Inflammatory macrophage (primary cell): ENCODE results near the gene RRAGD.

Source experiments
- DNase-seq, 2 donors: peaks; one replicate each; pipeline ENCODE4 v3.0.0-alpha.2; 2020 to 2022

The RRAGD gene

DNA sequence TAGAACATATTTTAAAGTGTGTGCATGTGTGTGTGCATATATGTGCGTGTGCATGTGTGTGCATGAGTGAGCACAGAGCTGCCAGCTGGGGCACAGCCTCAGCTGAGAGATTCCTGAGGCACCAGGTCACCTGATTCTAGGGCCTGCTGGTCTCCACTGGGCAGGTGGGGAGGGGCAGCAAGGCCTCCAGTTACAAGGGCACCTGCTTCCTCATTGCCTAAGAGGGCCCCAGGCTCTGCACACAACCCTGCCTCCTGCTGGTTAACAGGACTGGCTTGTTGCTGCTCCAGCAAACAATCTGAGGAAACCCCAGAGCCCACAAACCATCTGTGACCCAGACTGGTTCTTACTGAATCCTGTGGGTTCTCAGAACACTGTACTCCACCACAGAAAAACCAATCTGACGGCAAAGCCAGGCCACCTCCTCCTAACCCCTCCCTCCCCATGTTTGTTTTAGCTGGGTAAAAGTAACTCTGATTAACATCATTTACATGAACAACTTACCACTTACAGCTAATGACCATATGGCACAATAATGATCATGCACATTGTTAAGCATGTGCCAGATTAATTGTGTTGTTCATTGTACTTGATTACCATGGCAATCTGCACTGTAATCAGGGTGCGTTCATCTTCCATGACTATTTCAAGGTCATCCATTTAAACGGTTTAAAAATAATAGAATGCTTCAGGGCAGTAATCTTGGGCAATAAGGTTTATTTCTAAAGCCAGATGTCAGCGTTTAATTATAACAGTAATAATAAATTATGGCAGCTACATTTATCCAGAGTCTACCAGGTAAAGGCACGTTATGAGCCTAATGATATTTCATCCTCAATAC lies 36.4 kb downstream of the RRAGD start:
- DNase-seq = peak; percentile 21 to 37

DNA sequence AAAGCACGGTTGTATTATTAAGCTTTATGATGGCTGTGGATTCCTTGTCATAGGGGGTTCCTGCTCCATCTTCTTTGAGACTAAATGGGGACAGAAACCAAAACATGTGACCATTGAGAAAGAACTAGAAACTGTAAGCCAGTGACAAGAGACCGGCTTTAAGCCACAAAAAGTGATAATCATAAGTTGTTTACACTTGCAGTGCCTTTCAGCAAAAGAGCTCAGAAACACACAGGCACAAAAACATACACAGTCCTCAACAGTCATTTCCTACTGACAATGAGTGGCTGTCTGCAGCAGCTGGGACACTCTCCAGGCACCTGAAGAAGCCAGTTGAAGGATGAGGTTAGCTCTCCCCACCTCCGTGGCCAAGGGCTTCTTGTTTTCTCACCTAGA lies 39.6 kb downstream of the RRAGD start:
- no peak for DNase-seq

DNA sequence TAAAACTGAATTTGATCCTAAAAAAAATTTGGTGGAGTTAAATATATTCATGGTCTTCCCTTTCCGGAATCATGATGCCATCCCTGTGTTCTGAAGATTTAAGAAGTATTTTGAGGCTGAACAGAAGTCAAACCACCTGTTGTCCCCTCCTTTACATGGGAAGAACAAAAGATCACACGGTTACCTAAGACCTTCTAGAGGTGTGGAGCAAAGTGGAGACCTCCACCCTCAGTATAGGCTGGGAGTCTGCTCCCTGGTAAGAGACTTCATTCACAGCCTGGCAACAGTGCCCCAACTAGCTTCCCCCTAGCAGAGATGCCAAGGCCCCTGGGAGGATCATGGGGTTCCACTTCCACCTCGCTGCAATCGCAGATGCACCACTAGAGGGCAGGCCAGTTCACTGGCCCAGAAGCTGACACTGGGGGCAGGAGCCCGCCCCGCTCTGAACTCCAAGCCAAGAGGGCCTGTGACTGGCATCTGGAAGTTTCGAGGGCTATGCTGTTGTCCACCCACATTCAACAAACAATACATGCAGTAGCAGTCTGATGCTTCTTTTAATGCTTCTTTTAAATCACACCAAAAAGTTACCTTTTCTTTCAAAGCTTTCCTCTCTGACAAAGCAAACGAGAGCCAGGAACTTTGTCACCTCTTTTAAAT lies 40.1 kb downstream of the RRAGD start:
- peak; percentile 85 to 89 for DNase-seq

DNA sequence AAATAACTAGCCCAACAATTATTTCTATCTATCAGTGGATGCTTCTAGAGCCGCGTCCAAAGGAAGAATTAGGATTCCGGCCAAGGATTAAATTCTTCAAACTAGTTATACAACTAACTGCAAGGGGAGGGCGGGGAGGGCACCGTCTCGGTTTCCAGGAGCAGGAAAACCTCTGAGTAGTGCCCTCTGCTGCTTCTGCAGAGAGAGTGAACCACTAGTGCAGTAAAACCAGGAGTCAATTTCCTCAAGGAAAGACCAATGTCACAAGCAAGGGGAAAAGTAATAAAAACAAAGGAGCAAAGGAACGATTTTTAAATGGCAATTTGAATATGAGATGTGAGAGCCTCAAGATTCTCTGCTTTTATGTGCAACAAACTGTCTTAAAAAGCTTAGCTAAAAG lies 43.1 kb downstream of the RRAGD start:
- no peak for DNase-seq

DNA sequence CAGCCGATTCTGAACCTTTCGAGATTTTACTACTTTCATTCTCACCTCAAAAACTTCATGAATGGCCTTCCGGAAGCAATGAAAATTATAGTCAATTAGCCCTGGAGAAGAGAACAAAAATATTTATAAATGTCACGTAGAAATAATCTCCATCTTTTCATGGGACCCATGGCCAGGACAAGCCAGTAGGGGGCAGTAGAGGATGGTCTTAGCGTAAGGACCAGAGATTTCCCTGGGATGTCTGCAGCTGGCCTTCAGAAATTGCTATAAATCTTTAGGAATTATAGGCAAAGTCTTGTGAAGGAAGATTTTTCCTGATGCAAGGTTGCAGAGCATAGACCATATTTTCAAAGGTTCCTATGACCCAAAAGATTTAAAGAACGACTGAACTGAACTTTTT lies 44.0 kb downstream of the RRAGD start:
- peak; percentile 67 to 69 for DNase-seq

DNA sequence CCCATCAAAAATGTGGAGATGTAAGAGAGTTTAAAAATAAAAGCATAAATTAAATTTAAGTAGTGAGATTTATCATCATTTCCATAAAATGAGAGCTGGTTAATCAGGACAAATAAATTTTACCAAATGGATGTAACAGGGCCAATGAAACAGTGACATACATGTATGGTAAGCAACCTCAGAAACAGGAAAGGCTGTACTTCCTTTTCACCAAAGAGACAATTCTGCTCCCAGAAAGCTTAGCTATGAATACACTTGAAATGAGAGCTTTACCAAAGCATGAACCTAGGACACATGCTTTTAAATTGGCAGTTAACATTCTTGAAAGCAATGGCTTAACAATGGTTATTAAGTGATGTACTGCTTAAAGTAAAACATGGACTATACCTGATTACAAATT lies 47.5 kb downstream of the RRAGD start:
- no peak for DNase-seq

DNA sequence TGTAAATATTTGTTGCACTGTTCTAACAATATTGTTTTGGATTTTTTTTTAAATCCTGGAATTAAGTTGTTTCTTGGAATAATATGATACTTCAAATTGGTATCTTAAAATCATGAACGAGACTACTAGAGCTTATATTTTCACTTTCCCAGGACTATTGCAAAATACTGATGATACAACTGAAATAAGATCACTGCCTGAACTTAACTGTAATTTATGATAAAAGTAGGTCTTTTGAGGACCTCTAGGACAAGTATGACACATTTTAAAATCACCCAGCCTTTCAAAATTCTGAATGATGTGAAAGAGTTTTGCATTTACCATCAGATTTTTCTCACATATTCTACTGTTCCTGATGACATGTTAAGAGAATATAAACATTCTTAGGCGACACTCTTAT lies 50.9 kb downstream of the RRAGD start:
- DNase-seq = no peak

DNA sequence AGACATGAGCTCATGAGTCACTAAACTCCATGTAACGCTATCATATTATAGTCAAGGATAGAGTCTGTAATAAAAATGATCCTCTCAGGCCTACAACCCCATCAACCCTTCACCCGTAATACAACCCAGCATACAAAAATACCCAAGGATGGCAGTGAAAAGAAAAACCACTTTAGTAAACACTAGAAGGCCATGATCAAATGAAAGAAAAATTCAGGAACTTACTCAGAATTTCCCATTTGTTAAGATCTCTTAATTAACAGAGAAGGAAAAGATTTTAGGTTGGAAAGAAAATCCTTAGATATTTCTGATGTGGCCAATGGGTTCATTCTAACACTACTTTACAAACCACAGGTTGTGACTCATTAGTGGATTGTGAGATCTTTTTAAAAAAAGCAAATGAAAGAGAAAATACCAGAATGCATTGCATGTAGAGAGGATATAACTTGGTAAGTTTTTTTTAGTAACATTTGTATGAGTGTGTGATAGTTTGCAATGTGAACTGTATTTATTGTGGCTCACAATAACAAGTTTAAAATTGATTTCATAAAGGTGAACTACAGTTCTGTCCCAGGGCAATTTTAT lies 51.6 kb downstream of the RRAGD start:
- no peak for DNase-seq

DNA sequence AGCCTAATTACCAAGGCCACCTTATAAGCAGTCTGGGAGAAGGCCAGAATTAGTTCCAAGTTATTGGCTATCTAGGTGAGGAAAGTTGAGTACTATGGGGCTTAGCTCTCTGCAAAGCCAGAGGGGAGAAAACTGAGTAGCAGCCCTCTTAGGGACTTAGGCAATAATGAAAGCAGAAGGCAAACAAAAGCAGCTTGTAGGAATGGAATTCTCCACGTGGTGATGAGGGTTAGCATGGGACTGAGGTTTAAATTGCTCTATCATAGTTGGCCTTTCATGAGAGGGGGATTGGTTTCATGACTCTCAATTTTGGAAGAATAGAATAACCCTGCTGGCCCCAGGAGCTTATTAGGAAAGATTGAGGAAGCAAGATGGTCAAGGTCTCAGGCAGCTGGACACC lies 52.5 kb downstream of the RRAGD start:
- DNase-seq = no peak

DNA sequence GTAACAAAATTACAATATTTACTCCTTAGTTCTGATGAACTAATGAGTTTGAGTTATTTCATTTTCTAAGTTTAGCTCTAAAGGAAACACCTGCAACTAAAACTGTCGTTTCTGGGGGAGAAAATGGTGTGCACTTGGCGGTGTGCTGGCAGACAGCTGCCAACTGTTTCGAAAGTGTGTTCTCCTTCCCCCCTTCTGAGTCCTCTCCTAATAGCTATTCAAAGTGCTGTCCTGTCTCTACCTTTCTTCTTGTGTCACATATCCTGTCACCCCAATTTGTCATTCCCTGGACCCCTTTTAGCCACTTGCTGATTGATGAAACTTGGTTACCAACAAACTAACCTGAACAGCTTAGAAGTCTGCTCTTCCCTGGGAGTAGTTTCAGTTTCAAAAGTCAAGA lies 54.7 kb downstream of the RRAGD start:
- no peak for DNase-seq

DNA sequence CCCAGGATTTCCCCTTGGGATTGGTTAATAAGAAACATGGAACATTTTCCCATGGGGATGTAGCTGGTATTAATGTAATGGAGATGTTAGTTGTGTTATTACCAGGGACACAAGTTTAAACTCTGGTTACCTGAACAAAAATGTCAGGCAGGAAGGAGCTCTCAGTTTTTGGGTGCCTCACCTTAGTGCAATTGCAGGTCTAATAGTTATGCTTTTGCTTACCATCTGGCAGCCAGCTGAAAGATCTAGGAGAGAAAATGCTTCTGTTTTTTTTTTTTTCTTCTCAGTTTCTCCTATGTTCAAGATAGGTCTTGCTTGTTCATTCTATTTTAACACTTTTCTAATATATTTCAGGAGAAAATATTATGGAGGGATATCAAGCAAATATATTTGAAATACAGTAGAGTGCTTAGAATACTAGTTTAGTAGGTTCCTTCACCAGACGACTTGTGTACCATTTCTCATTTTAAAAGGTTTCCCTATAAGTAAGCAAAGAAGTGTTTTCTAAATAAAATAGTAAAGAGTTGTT lies 55.4 kb downstream of the RRAGD start:
- DNase-seq = no peak

DNA sequence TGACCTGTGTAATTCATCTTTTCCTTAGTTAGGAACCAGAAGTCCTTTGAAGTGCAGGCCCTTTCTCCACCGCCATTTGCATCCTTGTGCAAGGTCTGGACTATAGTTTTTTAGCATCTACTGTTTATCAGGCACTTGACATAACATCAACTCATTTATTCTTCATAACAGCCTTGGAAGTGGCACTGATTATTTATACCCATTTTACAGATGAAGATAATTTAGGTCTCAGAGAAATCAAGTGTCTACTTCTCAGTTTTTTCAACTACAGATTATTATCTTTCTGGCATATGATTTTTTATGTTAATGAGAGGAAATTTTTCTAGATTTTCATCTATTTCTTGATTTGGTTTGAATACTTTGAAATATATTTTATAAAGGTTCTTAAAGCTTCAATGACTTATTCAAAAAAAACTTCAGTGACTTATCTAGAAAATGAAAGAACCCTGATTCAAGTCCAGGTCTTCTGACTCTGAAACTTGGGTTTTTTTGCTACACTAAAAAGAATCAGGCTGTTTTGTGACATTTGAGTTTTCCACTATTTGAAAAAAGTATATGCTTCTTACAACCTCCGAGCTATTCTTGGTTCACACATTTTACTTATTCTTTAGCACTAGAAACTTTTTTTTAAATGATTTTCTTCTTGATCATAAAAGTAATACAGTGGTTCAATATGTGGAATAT lies 56.4 kb downstream of the RRAGD start:
- DNase-seq = no peak

DNA sequence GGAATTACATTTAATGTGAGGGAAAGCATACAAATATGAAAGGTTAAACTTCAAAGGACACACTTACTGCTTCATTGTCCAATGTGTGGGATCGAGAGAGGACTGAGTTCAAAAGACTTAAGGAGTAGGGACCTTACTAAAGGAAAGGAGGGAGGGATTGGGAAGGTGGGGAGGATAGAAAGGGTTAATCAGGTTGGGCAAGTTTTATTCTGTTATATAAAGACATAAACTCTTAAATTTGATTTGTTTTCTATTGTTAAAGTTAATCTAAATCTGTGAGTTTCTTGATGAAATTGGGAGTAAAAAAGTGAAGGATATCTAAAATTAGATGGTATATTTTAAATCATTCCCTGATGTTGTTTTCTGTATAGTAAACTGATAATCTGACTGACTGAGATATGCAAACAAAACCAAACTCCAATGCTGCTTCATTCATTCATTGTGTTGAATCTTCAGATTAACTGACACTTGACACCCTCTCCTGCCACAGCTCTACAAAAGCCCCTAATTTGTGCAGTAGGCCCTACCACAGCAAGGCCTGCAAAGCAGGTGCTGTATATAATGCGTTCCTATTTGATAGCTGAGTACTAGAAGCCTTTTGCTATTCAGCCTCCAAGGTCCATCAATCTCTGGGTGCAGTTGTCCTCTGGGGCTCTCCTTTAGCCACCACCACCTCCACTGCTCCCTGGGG lies 58.2 kb downstream of the RRAGD start:
- no peak for DNase-seq

DNA sequence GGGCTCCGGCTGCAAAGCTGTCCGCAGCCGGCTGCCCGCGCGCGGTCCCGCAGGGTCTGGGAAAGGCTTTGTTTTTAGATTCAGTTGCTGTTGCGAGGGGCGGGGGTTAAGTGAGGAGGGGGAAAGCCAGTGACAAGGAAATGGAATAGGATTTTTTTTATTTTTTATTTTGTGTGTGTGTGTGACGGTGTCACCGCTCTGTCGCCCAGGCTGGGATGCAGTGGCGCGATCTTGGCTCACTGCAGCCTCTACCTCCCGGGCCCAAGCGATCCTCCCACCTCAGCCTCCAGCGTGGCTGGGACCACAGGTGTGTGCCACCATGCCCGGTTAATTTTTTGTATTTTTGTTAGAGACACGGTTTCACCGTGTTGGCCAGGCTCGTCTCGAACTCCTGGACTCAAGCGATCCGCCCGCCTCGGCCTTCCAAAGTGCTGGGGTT lies 58.9 kb downstream of the RRAGD start:
- DNase-seq = no peak

DNA sequence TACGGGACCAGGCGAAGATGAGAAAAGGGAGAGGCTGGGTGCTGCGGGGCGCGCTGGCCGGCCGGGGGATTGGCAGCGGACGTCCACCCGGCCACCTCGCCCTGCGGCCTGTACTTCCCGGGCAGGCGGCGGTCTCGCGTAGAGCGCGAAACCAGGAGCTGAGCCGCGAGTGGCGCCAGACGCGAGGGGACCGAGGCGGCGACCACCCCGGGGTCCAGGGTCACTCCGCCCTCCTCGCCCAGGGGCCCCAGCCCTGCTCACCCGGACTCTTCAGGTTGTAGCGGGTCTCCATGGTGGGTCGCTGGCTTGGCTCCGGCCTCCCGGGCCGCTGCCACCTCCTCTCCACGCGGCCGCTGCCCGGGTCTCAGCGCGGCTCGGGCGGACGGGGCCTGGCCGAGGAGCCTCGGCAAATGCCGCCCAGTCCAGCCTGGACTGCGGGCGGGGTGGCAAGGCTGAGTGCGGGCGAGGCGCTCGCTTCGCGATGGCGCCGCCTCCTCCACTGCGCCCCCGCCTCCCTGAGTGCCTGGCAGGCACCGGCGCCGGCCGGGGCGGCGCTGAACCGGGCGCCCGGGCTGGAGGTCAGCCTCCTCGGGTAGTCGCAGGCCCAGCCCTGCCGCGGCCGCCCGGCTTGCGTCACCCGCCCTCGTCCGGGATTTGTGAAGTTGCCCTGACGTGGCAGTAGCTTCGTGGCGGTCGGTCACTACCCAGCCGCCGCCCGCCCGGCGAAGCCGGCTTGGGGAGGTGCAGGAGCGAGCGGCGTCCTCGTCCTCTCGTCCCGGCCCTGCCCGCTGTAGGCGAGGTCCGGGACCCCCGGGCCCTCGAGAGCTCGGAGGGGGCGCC lies 59.6 kb downstream of the RRAGD start, which contains the start of gene UBE2J1:
Gene UBE2J1, minus strand, starts transcription at position 445 of the 840 bp plus-strand sequence. Its CDS starts 153 bp downstream, at position 292.
- peak; percentile 97 to 98 for DNase-seq

DNA sequence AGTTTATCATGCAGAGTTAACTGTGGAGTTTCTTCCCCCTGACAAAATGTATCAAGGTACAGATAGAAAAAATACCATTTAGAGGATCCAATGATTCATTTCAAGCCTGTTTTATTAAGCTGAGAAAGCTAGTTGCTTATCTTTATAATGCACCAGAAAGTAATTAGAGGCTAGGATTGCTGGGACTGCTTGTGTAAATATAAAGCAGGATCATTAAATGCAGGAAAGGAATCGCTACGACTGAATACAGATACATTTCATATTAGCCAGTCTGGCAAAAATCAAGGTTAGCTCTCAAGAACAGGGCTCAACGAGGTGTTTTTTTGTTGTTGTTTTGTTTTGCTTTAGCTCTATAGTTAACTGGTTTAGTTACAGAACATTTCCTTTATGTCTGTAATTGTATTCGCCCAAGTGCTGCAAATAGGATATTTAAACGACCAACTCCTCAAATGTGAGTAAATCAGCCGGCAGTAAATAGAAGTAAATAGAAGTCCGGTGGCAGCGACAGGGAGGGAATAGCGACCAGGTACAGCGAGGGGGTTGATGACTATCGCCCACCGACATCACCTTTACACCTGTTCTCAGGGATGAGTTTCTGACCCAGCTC lies 60.3 kb downstream of the RRAGD start:
- DNase-seq = no peak

DNA sequence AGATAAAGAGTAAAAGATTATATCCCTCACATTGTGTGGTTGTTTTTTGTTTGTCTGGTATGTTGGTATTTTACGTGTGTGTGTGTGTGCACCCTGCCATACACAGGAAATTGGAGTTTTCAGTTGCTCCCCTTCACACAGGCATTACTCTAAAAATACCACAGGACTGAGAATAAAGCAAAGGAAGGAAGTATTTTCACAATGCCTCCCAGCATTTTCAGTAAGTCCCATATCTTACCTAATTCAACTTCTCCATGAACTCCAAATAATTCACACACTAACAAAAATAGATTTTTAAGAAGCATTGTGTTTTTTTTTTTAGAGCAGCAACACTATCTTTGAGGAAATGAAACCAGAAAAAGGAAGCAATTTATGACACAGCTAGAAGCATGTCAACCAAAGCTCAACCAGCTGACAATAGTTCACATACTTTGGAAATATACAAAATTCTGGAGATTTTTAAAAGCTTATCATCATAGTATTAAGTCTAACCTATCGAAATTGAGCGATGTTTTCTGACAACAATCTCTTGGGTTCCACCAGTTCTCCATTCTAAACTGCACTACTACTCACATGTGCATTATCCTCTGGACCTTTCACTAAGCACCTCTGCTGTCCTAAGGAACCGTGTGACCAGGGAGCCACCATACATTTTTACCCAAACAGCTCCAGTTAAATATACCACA lies 61.6 kb downstream of the RRAGD start:
- DNase-seq = peak; percentile 75 to 95

DNA sequence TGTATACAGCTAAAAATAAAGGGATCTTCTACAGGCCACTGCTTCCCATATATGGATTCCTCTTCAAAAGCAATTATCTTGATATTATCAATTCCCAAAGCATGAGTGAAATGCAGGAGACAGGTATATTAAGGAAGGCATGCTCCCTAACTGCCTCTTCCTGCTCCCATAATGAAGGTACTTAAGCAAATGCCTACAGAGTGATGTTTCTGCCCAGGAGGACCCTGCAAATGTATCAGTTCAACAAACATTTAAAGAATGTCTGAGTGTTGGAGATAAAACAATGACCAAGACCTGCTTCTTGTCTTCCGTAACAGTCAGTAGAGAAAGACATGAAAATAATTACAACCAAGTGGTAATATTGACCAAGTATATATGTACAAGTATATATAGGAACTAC lies 63.7 kb downstream of the RRAGD start:
- no peak for DNase-seq

DNA sequence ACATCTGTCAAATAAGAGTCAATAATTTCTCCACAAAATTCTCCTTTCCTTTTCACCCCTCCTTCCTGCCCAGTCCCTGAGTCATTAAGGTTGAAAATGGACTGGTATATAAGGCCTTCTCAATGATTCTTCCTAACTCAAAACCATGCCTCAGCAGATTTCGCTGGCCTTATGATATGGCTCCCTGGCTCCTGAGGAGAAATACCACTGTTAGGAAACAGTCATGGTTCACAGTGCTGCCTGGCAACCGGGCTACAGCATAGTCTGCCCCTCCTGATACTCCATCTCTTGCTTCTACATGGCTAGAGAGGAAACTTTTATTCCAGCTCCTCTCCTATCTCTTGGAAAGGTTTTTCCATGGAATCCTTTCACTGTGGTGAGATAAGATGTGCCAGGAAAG lies 64.2 kb downstream of the RRAGD start:
- peak in 1 of 2 donors; percentile 54 for DNase-seq

DNA sequence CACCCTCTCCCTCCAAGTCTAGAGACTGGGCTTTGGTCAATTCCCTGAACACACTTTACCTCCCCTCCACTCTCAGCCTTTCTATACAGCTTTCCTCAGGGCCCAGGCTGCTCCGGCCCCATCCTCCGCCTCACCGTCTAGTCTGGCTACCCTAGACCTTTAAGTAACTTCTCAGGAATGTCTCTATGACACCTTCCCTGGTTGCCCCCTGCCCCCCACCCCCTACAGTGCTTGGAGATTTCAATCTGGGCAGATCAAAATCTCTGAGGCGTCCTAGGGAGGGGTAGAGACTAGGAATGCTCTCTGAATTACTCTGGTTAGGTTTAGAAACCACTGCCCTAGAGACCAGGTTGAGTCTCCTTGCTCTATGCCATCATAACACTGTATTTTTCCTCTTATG lies 65.6 kb downstream of the RRAGD start:
- DNase-seq = no peak
